ENCODE data around the gene PKD1L1.

PKD1L1 gene

DNA sequence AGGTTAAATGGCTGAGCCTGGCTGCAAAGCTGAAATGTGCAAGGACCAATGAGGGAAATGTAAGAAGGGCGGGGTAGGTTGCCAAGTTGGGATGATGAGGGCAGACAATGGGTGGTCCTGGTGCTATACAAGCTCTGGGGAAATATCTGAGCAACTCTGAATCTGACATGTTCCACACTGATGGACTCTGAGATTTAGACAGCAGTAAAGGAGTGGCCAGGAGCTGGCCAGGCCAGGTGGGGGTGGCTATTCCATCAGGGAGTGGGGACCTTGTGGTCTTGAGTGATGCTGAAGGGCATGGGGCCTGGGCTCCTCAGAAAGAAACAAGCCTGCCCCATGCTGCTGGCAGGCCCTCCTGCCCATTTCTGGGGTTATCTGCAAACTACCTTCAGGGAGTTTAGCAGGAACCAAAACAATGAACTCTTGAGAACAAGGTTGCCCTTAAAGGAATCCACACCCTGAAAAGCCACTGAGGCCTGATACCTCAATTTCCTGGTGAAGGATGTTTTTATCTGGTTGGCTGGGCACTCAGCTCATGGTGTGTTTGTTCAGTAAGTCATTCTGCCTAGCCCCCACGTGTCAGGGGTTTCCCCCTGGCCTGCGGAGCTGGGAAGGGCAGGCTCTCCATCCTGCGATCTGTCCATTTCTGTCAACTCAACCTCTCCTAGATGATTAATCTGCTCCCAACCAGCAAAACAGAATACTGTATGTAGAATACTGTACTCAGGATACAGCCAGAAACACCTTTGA lies 223.1 kb downstream of the PKD1L1 start:
- DNase-seq: peak; percentile 17 to 18
